HepG2 (cell line): ENCODE results near the gene ELAPOR1. TPM values are rescaled to one million over a fixed set of nuclear protein-coding genes. Genes with fewer than 3 reads are reported as not detected.
A peak's percentile ranks its signal among the peaks of the same experiment; 100 is the strongest.

Experiments
- ATF7-NPFF ChIP-seq: sonication (generic); formaldehyde crosslinking; IDR thresholded peaks from 2 replicates; pipeline ENCODE4 v1.8.1; 2023; ENCODE audit warnings: mild to moderate bottlenecking, low read depth, missing genetic modification reagents, moderate library complexity
- BCL6 ChIP-seq: IDR thresholded peaks from 2 replicates; pipeline ENCODE4 v1.6.1; 2016; ENCODE audit warnings: missing genetic modification reagents, missing compliant biosample characterization
- DR1 ChIP-seq: sonication (generic); formaldehyde crosslinking; IDR thresholded peaks from 2 replicates; pipeline ENCODE4 v1.8.0; 2021; ENCODE audit warnings: mild to moderate bottlenecking, missing genetic modification reagents, inconsistent platforms
- HNRNPK ChIP-seq: fragments of 200-400 bp; formaldehyde crosslinking; IDR thresholded peaks from 2 replicates; pipeline ENCODE4 v1.6.1; 2018; ENCODE audit warnings: low read length, low read depth, moderate library complexity, mild to moderate bottlenecking; ENCODE audit not compliant: poor library complexity, severe bottlenecking
- MAFK ChIP-seq, 2 experiments: IDR thresholded peaks in 1 of 2; conservative IDR thresholded peaks in 1 of 2; 2 replicates each; pipeline ENCODE4 v1.6.1; 2011; ENCODE audit warnings: improper control_type of control experiment in 2 of 2, low read length in 2 of 2
- NR2F6 ChIP-seq, 2 experiments: IDR thresholded peaks; 2 replicates each; pipeline ENCODE4 v1.6.1; 2016; ENCODE audit warnings: antibody characterized with exemption in 1 of 2, mild to moderate bottlenecking in 1 of 2
- POGZ ChIP-seq: sonication (generic); formaldehyde crosslinking; IDR thresholded peaks from 2 replicates; pipeline ENCODE4 v1.4.0; 2020; ENCODE audit warnings: mild to moderate bottlenecking, missing genetic modification reagents
- POLR2AphosphoS5 ChIP-seq: IDR thresholded peaks from 2 replicates; pipeline ENCODE4 v1.6.1; 2012; ENCODE audit warnings: low read depth, low read length
- RAD51 ChIP-seq: fragments of 450-650 bp; IDR thresholded peaks from 2 replicates; pipeline ENCODE4 v1.6.1; 2016; ENCODE audit warnings: borderline replicate concordance
- SMAD3 ChIP-seq: sonication (generic); formaldehyde crosslinking; IDR thresholded peaks from 2 replicates; pipeline ENCODE4 v1.4.0; 2020; ENCODE audit warnings: missing genetic modification reagents
- STAG1 ChIP-seq: sonication (generic); formaldehyde crosslinking; IDR thresholded peaks from 2 replicates; pipeline ENCODE4 v1.4.0; 2020; ENCODE audit warnings: missing genetic modification reagents
- STAT6 ChIP-seq: sonication (generic); formaldehyde crosslinking; IDR thresholded peaks from 2 replicates; pipeline ENCODE4 v1.4.0; 2020; ENCODE audit warnings: missing genetic modification reagents, mild to moderate bottlenecking, borderline replicate concordance
- TAF1 ChIP-seq: sonication (generic); formaldehyde crosslinking; IDR thresholded peaks from 2 replicates; pipeline ENCODE4 v1.4.0; 2020; ENCODE audit warnings: missing genetic modification reagents
- TCF7L2 ChIP-seq: IDR thresholded peaks from 2 replicates; pipeline ENCODE4 v1.6.1; 2011; ENCODE audit warnings: mild to moderate bottlenecking, low read depth, low read length, moderate library complexity
- TRIM24 ChIP-seq: sonication (generic); formaldehyde crosslinking; IDR thresholded peaks from 2 replicates; pipeline ENCODE4 v1.8.0; 2022; ENCODE audit warnings: mild to moderate bottlenecking, missing genetic modification reagents
- ZFP41 ChIP-seq: sonication (generic); formaldehyde crosslinking; IDR thresholded peaks from 2 replicates; pipeline ENCODE4 v1.4.0; 2020; ENCODE audit warnings: mild to moderate bottlenecking, missing genetic modification reagents, borderline replicate concordance
- ZNF10 ChIP-seq: sonication (generic); formaldehyde crosslinking; IDR thresholded peaks from 2 replicates; pipeline ENCODE4 v1.4.0; 2020; ENCODE audit warnings: mild to moderate bottlenecking, low read depth, missing genetic modification reagents, borderline replicate concordance
- ZNF207 ChIP-seq: fragments of 450-650 bp; IDR thresholded peaks from 2 replicates; pipeline ENCODE4 v1.6.1; 2016; ENCODE audit warnings: antibody characterized with exemption, borderline replicate concordance
- ZNF354B ChIP-seq: sonication (generic); formaldehyde crosslinking; IDR thresholded peaks from 2 replicates; pipeline ENCODE4 v1.8.0; 2022; ENCODE audit warnings: mild to moderate bottlenecking, missing genetic modification reagents
- ZNF367 ChIP-seq: sonication (generic); formaldehyde crosslinking; IDR thresholded peaks from 2 replicates; pipeline ENCODE4 v1.4.0; 2020; ENCODE audit warnings: missing genetic modification reagents, borderline replicate concordance
- ZNF503 ChIP-seq: sonication (generic); formaldehyde crosslinking; IDR thresholded peaks from 2 replicates; pipeline ENCODE4 v1.4.0; 2020; ENCODE audit warnings: missing genetic modification reagents
- ZNF510 ChIP-seq: sonication (generic); formaldehyde crosslinking; IDR thresholded peaks from 2 replicates; pipeline ENCODE4 v1.4.0; 2020; ENCODE audit warnings: low read depth, mild to moderate bottlenecking, missing genetic modification reagents
- ZNF691 ChIP-seq: sonication (generic); formaldehyde crosslinking; IDR thresholded peaks from 2 replicates; pipeline ENCODE4 v1.4.0; 2020; ENCODE audit warnings: missing genetic modification reagents, low read depth, mild to moderate bottlenecking, borderline replicate concordance
- ZNF75D ChIP-seq: sonication (generic); formaldehyde crosslinking; IDR thresholded peaks from 2 replicates; pipeline ENCODE4 v1.8.1; 2023; ENCODE audit warnings: missing genetic modification reagents, mild to moderate bottlenecking, borderline replicate concordance
- ZNF777 ChIP-seq: sonication (generic); formaldehyde crosslinking; IDR thresholded peaks from 2 replicates; pipeline ENCODE4 v1.4.0; 2020; ENCODE audit warnings: missing genetic modification reagents
- polyA plus RNA-seq, 8 experiments: library from polyadenylated mRNA; depleted of rRNA in 3 of 8; stranded (reverse) in 7 of 8; unstranded in 1 of 8; fragments of >200 nt; fragmentation: Illumina TruSeq in 4 of 8; extraction: Trizol in 4 of 8; gene quantifications; 2 replicates each; pipeline versions ENCODE4 v1.2.1 to v1.2.3, GENCODE V29; 2011 to 2016; ENCODE audit warnings: low read depth in 4 of 8, missing spikeins in 1 of 8, mixed read lengths in 1 of 8; ENCODE audit not compliant: insufficient read depth in 1 of 8
- total RNA-seq, 5 experiments: library from RNA; depleted of rRNA; stranded (reverse); fragments of >200 nt; fragmentation: Illumina TruSeq; extraction: Trizol; gene quantifications; 2 replicates each; pipeline ENCODE4 v1.2.3, GENCODE V29; 2016; ENCODE audit warnings: low read depth in 1 of 5

The ELAPOR1 gene
- total and polyA plus RNA-seq, 2 of the 13 experiments (the other 11 are each of a cell fraction or from before 2014, with no cell fraction given): 0.13 to 0.20 TPM

DNA sequence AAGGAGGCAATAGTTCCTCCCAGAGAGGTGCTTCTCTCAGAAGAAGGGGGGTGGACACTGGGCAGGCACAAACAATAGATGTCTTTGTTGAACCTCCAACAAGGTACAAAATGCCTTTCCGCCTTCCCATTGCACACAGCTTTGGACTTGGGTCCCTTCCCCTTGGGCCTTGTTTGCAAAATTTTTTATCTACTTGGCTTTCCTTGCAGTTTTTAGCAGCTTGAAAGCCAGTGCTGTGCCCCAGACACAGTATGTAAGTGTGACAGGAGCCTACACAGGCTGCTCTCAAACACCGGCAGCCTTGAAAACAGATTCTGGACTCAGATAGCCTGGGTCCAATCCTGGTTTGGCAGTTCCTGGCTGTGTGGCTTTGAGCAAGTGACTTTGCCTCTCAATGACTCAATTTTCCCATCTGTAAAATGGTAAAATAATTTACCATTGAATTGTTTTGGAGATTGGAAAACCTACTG, 43.0 kb downstream of the ELAPOR1 start (continued):
- TF ChIP-seq HNRNPK: no peak
- TF ChIP-seq TAF1 (CRISPR knock-in tag): no peak
- peak; percentile 25; the same call in 1 of the 2 replicates for TF ChIP-seq STAG1 (CRISPR knock-in tag)
- no peak for TF ChIP-seq ZNF207
- TF ChIP-seq ZNF777 (CRISPR knock-in tag): no peak
- no peak for TF ChIP-seq TCF7L2
- TF ChIP-seq DR1 (CRISPR knock-in tag): no peak
- TF ChIP-seq BCL6: no peak
- TF ChIP-seq NR2F6 (IDR thresholded peaks at IDR 0.05): peak; percentile 41
- no peak for TF ChIP-seq NR2F6 (CRISPR knock-in tag; IDR thresholded peaks at IDR 0.05)
- no peak for TF ChIP-seq ZNF510 (CRISPR knock-in tag)
- TF ChIP-seq POLR2AphosphoS5: no peak
- TF ChIP-seq RAD51: no peak
- no peak for TF ChIP-seq ZNF10
- TF ChIP-seq ZNF691 (CRISPR knock-in tag): no peak
- TF ChIP-seq STAT6 (CRISPR knock-in tag): no peak
- TF ChIP-seq POGZ (CRISPR knock-in tag): peak; percentile 35
- no peak for TF ChIP-seq ZNF367 (CRISPR knock-in tag)
- TF ChIP-seq ZNF354B (CRISPR knock-in tag): no peak
- TF ChIP-seq MAFK (conservative IDR thresholded peaks at IDR 0.05 in 1 of 2, IDR thresholded peaks at IDR 0.05 in 1 of 2; ENCODE audit: low read length in 2 of 2): no peak
- no peak for TF ChIP-seq ZFP41
- no peak; the same call in 1 of the 2 replicates for TF ChIP-seq SMAD3 (CRISPR knock-in tag)
- TF ChIP-seq ZNF75D (CRISPR knock-in tag): no peak
- no peak for TF ChIP-seq ATF7-NPFF
- TF ChIP-seq TRIM24 (CRISPR knock-in tag): no peak
- TF ChIP-seq ZNF503: 0 out of 2 replicates have a peak, but pooled peaks have one; percentile 57
